Mononuclear cell (primary cell): ENCODE results near the gene FBN2. TPM values are rescaled to one million over a fixed set of nuclear protein-coding genes. Genes with fewer than 3 reads are reported as not detected.

Source experiments
- H3K27me3 ChIP-seq: 2 replicates; pipeline ENCODE4 v1.6.0; 2011; ENCODE audit warnings: low read length, control low read depth; ENCODE audit not compliant: insufficient read depth
- H3K4me1 ChIP-seq: 2 replicates; pipeline ENCODE4 v1.5.1; 2011; ENCODE audit warnings: mild to moderate bottlenecking, low read length, control low read depth; ENCODE audit not compliant: insufficient read depth
- H3K4me3 ChIP-seq: 2 replicates; pipeline ENCODE4 v1.5.1; 2011; ENCODE audit warnings: mild to moderate bottlenecking, low read length, moderate library complexity
- H3K9me3 ChIP-seq: 2 replicates; pipeline ENCODE4 v1.5.1; 2011; ENCODE audit warnings: low read depth, mild to moderate bottlenecking, control low read depth, low read length
- total RNA-seq: library from RNA; depleted of rRNA; stranded (reverse); fragments of >200 nt; gene quantifications from one replicate; pipeline ENCODE4 v1.2.3, GENCODE V29; 2012

FBN2 gene
- total RNA-seq, 1 donor = 5.1 TPM

- H3K4me3 ChIP-seq = peak overlapping the region; percentile 41
- peaks cover 11% of the 10 kb centered on the region for H3K4me1 ChIP-seq
- H3K9me3 ChIP-seq = no peaks in the 10 kb centered on the region
- peaks cover 25% of the 10 kb centered on the region for H3K27me3 ChIP-seq
These were observed 989 bp upstream of the FBN2 start for GRCh38 chr5:128539038-128539429.

GRCh38 chr5:128538250-128539037 lies 399 bp upstream of the FBN2 start:
- Histone ChIP-seq H3K4me1 (peaks cover 11% of the 10 kb centered on the region), H3K9me3 (no peaks in the 10 kb centered on the region), H3K27me3 (peaks cover 25% of the 10 kb centered on the region), H3K4me3 (peak overlapping the region; percentile 41)

GRCh38 chr5:128537221-128537999 lies 635 bp downstream of the FBN2 start:
- H3K4me1 ChIP-seq = peaks cover 11% of the 10 kb centered on the region
- peaks cover 25% of the 10 kb centered on the region for H3K27me3 ChIP-seq
- H3K4me3 ChIP-seq = peak overlapping the region; percentile 41

GRCh38 chr5:128536254-128537220 lies 1.5 kb downstream of the FBN2 start:
- Histone ChIP-seq H3K4me1 (peaks cover 11% of the 10 kb centered on the region), H3K4me3 (peak overlapping the region; percentile 41), H3K27me3 (peaks cover 25% of the 10 kb centered on the region), H3K9me3 (no peaks in the 10 kb centered on the region)

More at GRCh38 chr5:128537221-128537999, 635 bp downstream of the FBN2 start:
- H3K9me3 ChIP-seq = no peaks in the 10 kb centered on the region

GRCh38 chr5:128535251-128535650 lies 2.8 kb downstream of the FBN2 start:
- Histone ChIP-seq H3K9me3 (no peaks in the 10 kb centered on the region), H3K27me3 (peaks cover 16% of the 10 kb centered on the region), H3K4me1 (peaks cover 11% of the 10 kb centered on the region), H3K4me3 (no peak overlapping the region)

GRCh38 chr5:128534726-128535125 lies 3.3 kb downstream of the FBN2 start:
- H3K4me1 ChIP-seq = peaks cover 11% of the 10 kb centered on the region
- H3K27me3 ChIP-seq = peaks cover 13% of the 10 kb centered on the region
- no peaks in the 10 kb centered on the region for H3K9me3 ChIP-seq
- H3K4me3 ChIP-seq = no peak overlapping the region

GRCh38 chr5:128532776-128533175 lies 5.3 kb downstream of the FBN2 start:
- Histone ChIP-seq H3K4me3 (no peak overlapping the region), H3K4me1 (peaks cover 11% of the 10 kb centered on the region), H3K27me3 (peaks cover 6% of the 10 kb centered on the region), H3K9me3 (no peaks in the 10 kb centered on the region)

GRCh38 chr5:128532127-128532526 lies 5.9 kb downstream of the FBN2 start:
- peaks cover 10% of the 10 kb centered on the region for H3K4me1 ChIP-seq
- H3K4me3 ChIP-seq = no peak overlapping the region
- H3K9me3 ChIP-seq = no peaks in the 10 kb centered on the region
- peaks cover 6% of the 10 kb centered on the region for H3K27me3 ChIP-seq

GRCh38 chr5:128528637-128529255 lies 9.3 kb downstream of the FBN2 start:
- no peaks in the 10 kb centered on the region for H3K27me3 ChIP-seq
- H3K4me3 ChIP-seq = no peak overlapping the region
- H3K4me1 ChIP-seq = no peaks in the 10 kb centered on the region
- no peaks in the 10 kb centered on the region for H3K9me3 ChIP-seq

GRCh38 chr5:128528126-128528525 lies 9.9 kb downstream of the FBN2 start:
- H3K4me3 ChIP-seq = no peak overlapping the region
- H3K9me3 ChIP-seq = no peaks in the 10 kb centered on the region

GRCh38 chr5:128527077-128527476 lies 11.0 kb downstream of the FBN2 start:
- no peaks in the 10 kb centered on the region for H3K27me3 ChIP-seq
- H3K4me1 ChIP-seq = no peaks in the 10 kb centered on the region
- no peaks in the 10 kb centered on the region for H3K9me3 ChIP-seq
- H3K4me3 ChIP-seq = no peak overlapping the region

More at GRCh38 chr5:128528126-128528525, 9.9 kb downstream of the FBN2 start:
- H3K4me1 ChIP-seq = no peaks in the 10 kb centered on the region
- H3K27me3 ChIP-seq = no peaks in the 10 kb centered on the region

GRCh38 chr5:128522336-128522735 lies 15.7 kb downstream of the FBN2 start:
- Histone ChIP-seq H3K9me3 (no peaks in the 10 kb centered on the region), H3K4me1 (no peaks in the 10 kb centered on the region), H3K4me3 (no peak overlapping the region), H3K27me3 (no peaks in the 10 kb centered on the region)

- Histone ChIP-seq H3K4me3 (no peak overlapping the region), H3K27me3 (no peaks in the 10 kb centered on the region), H3K4me1 (no peaks in the 10 kb centered on the region), H3K9me3 (no peaks in the 10 kb centered on the region)
These were observed 18.2 kb downstream of the FBN2 start for GRCh38 chr5:128519827-128520226.

GRCh38 chr5:128516978-128517377 lies 21.1 kb downstream of the FBN2 start:
- H3K9me3 ChIP-seq = no peaks in the 10 kb centered on the region
- no peaks in the 10 kb centered on the region for H3K4me1 ChIP-seq
- H3K4me3 ChIP-seq = no peak overlapping the region
- H3K27me3 ChIP-seq = no peaks in the 10 kb centered on the region
